AG04450 (cell line): Measurements from ENCODE around the gene UPB1. TPM values are rescaled to one million over a fixed set of nuclear protein-coding genes. Genes with fewer than 3 reads are reported as not detected.

Source experiments
- CTCF ChIA-PET: fragments of 300-600, 350-600 bp; formaldehyde crosslinking; extraction: SDS; loops from one replicate; lab custom pipeline; 2022; ENCODE audit warnings: antibody characterized with exemption, inconsistent platforms; lab: Charles Lee
- POLR2A ChIA-PET: fragments of 350-600 bp; formaldehyde crosslinking; extraction: SDS; loops from one replicate; lab custom pipeline; 2021; ENCODE audit warnings: antibody characterized with exemption, inconsistent platforms; lab: Yijun Ruan, JAX
- DNase-seq: peaks from one replicate; pipeline ENCODE4 v3.0.0-alpha.2; 2011; ENCODE audit warnings: low read depth, low spot score
- H3K27ac ChIP-seq: one replicate; pipeline ENCODE4 v1.5.1; 2012; ENCODE audit warnings: low read depth, low read length, control low read depth
- H3K27me3 ChIP-seq: one replicate; pipeline ENCODE4 v1.6.0; 2012; ENCODE audit warnings: low read length; ENCODE audit not compliant: control insufficient read depth, insufficient read depth
- H3K4me3 ChIP-seq: 2 replicates; pipeline ENCODE4 v1.5.1; 2011; ENCODE audit warnings: mild to moderate bottlenecking, low read depth, low read length, control low read depth
- H3K9me3 ChIP-seq: 2 replicates; pipeline ENCODE4 v1.5.1; 2012; ENCODE audit warnings: low read length; ENCODE audit not compliant: control insufficient read depth, insufficient read depth
- CTCF ChIP-seq: IDR thresholded peaks from 2 replicates; pipeline ENCODE4 v1.5.1; 2011; ENCODE audit warnings: low read depth, low read length, control low read depth, inconsistent platforms
- polyA plus RNA-seq: library from polyadenylated mRNA; depleted of rRNA; stranded (reverse); fragments of >200 nt; gene quantifications from 2 replicates; pipeline ENCODE4 v1.2.3, GENCODE V29; 2011

The UPB1 gene
- polyA plus RNA-seq, 1 experiment, result not detected

GRCh38 chr22:24512043-24512442, 16.9 kb downstream of the UPB1 start:
- Histone ChIP-seq H3K27me3 (peaks cover 7% of the 10 kb centered on the region), H3K9me3 (no peaks in the 10 kb centered on the region), H3K27ac (no peak overlapping the region), H3K4me3 (no peak overlapping the region)
- TF ChIP-seq CTCF, result no peak
- DNase-seq, result no peak
- POLR2A ChIA-PET, result no interaction called here
- CTCF ChIA-PET, result interaction anchor here (1.1 to 1.8 kb wide), 2 partner anchors 9 to 88 kb away, joined by 4 to 8 read pairs; no protein-coding TSS in a partner anchor

GRCh38 chr22:24513378-24514240, 18.5 kb downstream of the UPB1 start:
- POLR2A ChIA-PET, result no interaction called here
- TF ChIP-seq CTCF, result no peak
- CTCF ChIA-PET, result interaction anchor here (0.8 to 1.8 kb wide), 2 partner anchors 11 to 14 kb away, joined by 3 to 8 read pairs; no protein-coding TSS in a partner anchor
- no peak for DNase-seq
- no peak overlapping the region for H3K4me3 ChIP-seq
- no peak overlapping the region for H3K27ac ChIP-seq
- peaks cover 10% of the 10 kb centered on the region for H3K27me3 ChIP-seq
- H3K9me3 ChIP-seq, result no peaks in the 10 kb centered on the region

GRCh38 chr22:24514241-24515026, 19.3 kb downstream of the UPB1 start:
- no peak for DNase-seq

GRCh38 chr22:24515027-24515338, 19.9 kb downstream of the UPB1 start:
- Histone ChIP-seq H3K27me3 (peaks cover 10% of the 10 kb centered on the region), H3K27ac (no peak overlapping the region), H3K9me3 (no peaks in the 10 kb centered on the region), H3K4me3 (no peak overlapping the region)
- DNase-seq, result no peak
- CTCF ChIA-PET, result no interaction called here
- no peak for TF ChIP-seq CTCF
- POLR2A ChIA-PET, result no interaction called here

More at GRCh38 chr22:24514241-24515026, 19.3 kb downstream of the UPB1 start:
- ChIA-PET POLR2A (no interaction called here), CTCF (interaction anchor here (0.8 kb wide), 1 partner anchor 13 kb away, joined by 3 read pairs; no protein-coding TSS in a partner anchor)
- H3K27me3 ChIP-seq, result peaks cover 10% of the 10 kb centered on the region
- H3K4me3 ChIP-seq, result no peak overlapping the region
- no peaks in the 10 kb centered on the region for H3K9me3 ChIP-seq
- H3K27ac ChIP-seq, result no peak overlapping the region
- no peak for TF ChIP-seq CTCF

- ChIA-PET POLR2A (interaction anchor here (0.6 kb wide), 1 partner anchor 994 kb away, joined by 3 read pairs; no protein-coding TSS in a partner anchor), CTCF (no interaction called here)
- Histone ChIP-seq H3K4me3 (peak overlapping the region; percentile 37; the same call in 1 of the 2 replicates), H3K27me3 (peaks cover 13% of the 10 kb centered on the region), H3K9me3 (no peaks in the 10 kb centered on the region), H3K27ac (peak overlapping the region; percentile 75)
- DNase-seq, result peak; percentile 82
- peak; percentile 31 for TF ChIP-seq CTCF
These were observed 21.2 kb downstream of the UPB1 start for GRCh38 chr22:24516301-24516737.
